HG03378 (cell line): ENCODE measurements around the gene CNRIP1.
A peak's percentile ranks its signal among the peaks of the same experiment; 100 is the strongest.

Source experiments
- ATAC-seq: cut with Tn5 transposase; IDR thresholded peaks from one replicate; pipeline ENCODE4 v1.9.1; 2021; ENCODE audit warnings: mild to moderate bottlenecking, moderate library complexity; ENCODE audit not compliant: unreplicated experiment

CNRIP1 gene

GRCh38 chr2:68293755-68294154 is 26.0 kb downstream of the CNRIP1 start:
- ATAC-seq: no peak

GRCh38 chr2:68293024-68293423 is 26.7 kb downstream of the CNRIP1 start:
- no peak for ATAC-seq

GRCh38 chr2:68292108-68292710 is 27.5 kb downstream of the CNRIP1 start:
- peak; percentile 60 for ATAC-seq

GRCh38 chr2:68291314-68291713 is 28.4 kb downstream of the CNRIP1 start:
- ATAC-seq: no peak

- no peak for ATAC-seq
Measured at GRCh38 chr2:68290901-68291300, 28.8 kb downstream of the CNRIP1 start.

- ATAC-seq: no peak
Measured at GRCh38 chr2:68287580-68288441, 31.9 kb downstream of the CNRIP1 start.

- ATAC-seq: no peak
Measured at GRCh38 chr2:68284896-68285295, 34.9 kb downstream of the CNRIP1 start.

GRCh38 chr2:68283419-68283812 is 36.3 kb downstream of the CNRIP1 start:
- ATAC-seq: no peak

- ATAC-seq: no peak
Measured at GRCh38 chr2:68282811-68283418, 36.8 kb downstream of the CNRIP1 start.

GRCh38 chr2:68280796-68281195 is 39.0 kb downstream of the CNRIP1 start:
- no peak for ATAC-seq

GRCh38 chr2:68280348-68280747 is 39.4 kb downstream of the CNRIP1 start:
- ATAC-seq: no peak

- ATAC-seq: no peak
Measured at GRCh38 chr2:68279691-68280090, 40.1 kb downstream of the CNRIP1 start.

- ATAC-seq: no peak
Measured at GRCh38 chr2:68278169-68278568, 41.6 kb downstream of the CNRIP1 start.

GRCh38 chr2:68274022-68274421 is 45.7 kb downstream of the CNRIP1 start:
- no peak for ATAC-seq

GRCh38 chr2:68272246-68272994 is 47.3 kb downstream of the CNRIP1 start:
- no peak for ATAC-seq

- no peak for ATAC-seq
Measured at GRCh38 chr2:68266655-68267054, 53.1 kb downstream of the CNRIP1 start.

- ATAC-seq: no peak
Measured at GRCh38 chr2:68263632-68264031, 56.1 kb downstream of the CNRIP1 start.

GRCh38 chr2:68258851-68259250 is 60.9 kb downstream of the CNRIP1 start:
- no peak for ATAC-seq

- no peak for ATAC-seq
Measured at GRCh38 chr2:68256093-68256450, 63.7 kb downstream of the CNRIP1 start.

GRCh38 chr2:68253219-68254068 is 66.3 kb downstream of the CNRIP1 start:
- ATAC-seq: no peak
